Measurements from ENCODE around the gene ZBTB16. TPM values are rescaled to one million over a fixed set of nuclear protein-coding genes. Genes with fewer than 3 reads are reported as not detected.

ZBTB16 gene
- total RNA-seq, 1 donor from 2014 or later, result 0.17 TPM

- DNase-seq (ENCODE audit: low read depth), result no peak
- TF ChIP-seq, protein P1, sequence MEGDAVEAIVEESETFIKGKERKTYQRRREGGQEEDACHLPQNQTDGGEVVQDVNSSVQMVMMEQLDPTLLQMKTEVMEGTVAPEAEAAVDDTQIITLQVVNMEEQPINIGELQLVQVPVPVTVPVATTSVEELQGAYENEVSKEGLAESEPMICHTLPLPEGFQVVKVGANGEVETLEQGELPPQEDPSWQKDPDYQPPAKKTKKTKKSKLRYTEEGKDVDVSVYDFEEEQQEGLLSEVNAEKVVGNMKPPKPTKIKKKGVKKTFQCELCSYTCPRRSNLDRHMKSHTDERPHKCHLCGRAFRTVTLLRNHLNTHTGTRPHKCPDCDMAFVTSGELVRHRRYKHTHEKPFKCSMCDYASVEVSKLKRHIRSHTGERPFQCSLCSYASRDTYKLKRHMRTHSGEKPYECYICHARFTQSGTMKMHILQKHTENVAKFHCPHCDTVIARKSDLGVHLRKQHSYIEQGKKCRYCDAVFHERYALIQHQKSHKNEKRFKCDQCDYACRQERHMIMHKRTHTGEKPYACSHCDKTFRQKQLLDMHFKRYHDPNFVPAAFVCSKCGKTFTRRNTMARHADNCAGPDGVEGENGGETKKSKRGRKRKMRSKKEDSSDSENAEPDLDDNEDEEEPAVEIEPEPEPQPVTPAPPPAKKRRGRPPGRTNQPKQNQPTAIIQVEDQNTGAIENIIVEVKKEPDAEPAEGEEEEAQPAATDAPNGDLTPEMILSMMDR (conservative IDR thresholded peaks at IDR 0.05; ENCODE audit: low read depth, low read length), result no peak
- no peak overlapping the region for H3K4me3 ChIP-seq (ENCODE audit: low read depth, low read length)
Observed at GRCh38 chr11:114087025-114087424, 27.5 kb downstream of the ZBTB16 start.

DNA sequence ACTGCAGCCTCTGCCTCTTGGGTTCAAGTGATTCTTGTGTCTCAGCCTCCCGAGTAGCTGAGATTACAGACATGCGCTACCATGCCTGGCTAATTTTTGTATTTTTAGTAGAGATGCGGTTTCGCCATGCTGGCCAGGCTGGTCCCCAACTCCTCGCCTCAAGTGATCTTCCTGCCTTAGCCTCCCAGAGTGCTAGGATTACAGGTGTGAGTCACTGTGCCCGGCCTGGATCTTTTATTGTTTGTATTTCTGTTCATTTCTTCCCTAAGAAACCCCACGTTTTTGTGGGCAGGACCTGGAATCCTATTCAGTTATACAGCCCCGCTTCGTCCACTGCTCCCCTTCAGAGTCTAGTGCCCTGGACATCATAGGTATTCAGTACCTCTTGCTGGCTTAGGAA is 28.7 kb downstream of the ZBTB16 start:
- DNase-seq (ENCODE audit: low read depth), result no peak
- no peak overlapping the region for H3K4me3 ChIP-seq (ENCODE audit: low read depth, low read length)
- TF ChIP-seq, protein P1 (conservative IDR thresholded peaks at IDR 0.05; ENCODE audit: low read depth, low read length), result no peak

DNA sequence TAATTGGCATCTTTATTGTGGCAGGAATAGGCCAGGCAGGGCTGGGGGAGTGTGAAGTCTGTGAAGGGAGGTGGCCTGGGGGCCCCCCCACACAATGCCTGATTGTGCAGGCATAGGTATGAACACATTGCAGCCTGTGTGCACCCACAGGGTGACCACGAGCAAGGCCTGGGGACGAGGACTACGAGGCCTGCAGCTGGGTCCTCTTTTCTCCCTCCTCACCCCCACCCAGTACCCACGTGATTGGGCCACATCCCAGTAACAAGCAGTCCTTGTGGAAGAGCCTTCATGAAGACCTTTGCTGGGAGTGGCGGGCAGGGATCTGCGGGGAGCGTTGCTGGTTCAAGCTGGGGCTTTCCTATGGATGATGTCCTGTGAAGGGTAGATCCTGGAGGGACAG is 29.3 kb downstream of the ZBTB16 start:
- no peak for DNase-seq (ENCODE audit: low read depth)
- TF ChIP-seq, protein P1 (conservative IDR thresholded peaks at IDR 0.05; ENCODE audit: low read depth, low read length), result no peak
- no peak overlapping the region for H3K4me3 ChIP-seq (ENCODE audit: low read depth, low read length)

GRCh38 chr11:114089748-114090147 is 30.2 kb downstream of the ZBTB16 start:
- no peak overlapping the region for H3K4me3 ChIP-seq (ENCODE audit: low read depth, low read length)
- TF ChIP-seq, protein P1 (conservative IDR thresholded peaks at IDR 0.05; ENCODE audit: low read depth, low read length), result no peak
- no peak for DNase-seq (ENCODE audit: low read depth)

GRCh38 chr11:114090225-114090910 is 30.9 kb downstream of the ZBTB16 start:
- no peak overlapping the region for H3K4me3 ChIP-seq (ENCODE audit: low read depth, low read length)
- TF ChIP-seq, protein P1 (conservative IDR thresholded peaks at IDR 0.05; ENCODE audit: low read depth, low read length), result no peak
- no peak for DNase-seq (ENCODE audit: low read depth)

- H3K4me3 ChIP-seq (ENCODE audit: low read depth, low read length), result no peak overlapping the region
- no peak for DNase-seq (ENCODE audit: low read depth)
- TF ChIP-seq, protein P1 (conservative IDR thresholded peaks at IDR 0.05; ENCODE audit: low read depth, low read length), result no peak
Observed at GRCh38 chr11:114090976-114091375, 31.5 kb downstream of the ZBTB16 start.

Data from epithelial cell of proximal tubule (primary cell).